Ishikawa (cell line): Measurements from ENCODE around the gene YY1AP1.

Source experiments
- CREB1 ChIP-seq: IDR thresholded peaks from 2 replicates; pipeline ENCODE4 v1.6.1; 2012; ENCODE audit warnings: low read depth
- EP300 ChIP-seq: IDR thresholded peaks from 2 replicates; pipeline ENCODE4 v1.6.1; 2012; ENCODE audit warnings: borderline replicate concordance
- FOXM1 ChIP-seq: IDR thresholded peaks from 2 replicates; pipeline ENCODE4 v1.6.1; 2012; ENCODE audit warnings: low read depth, borderline replicate concordance
- RAD21 ChIP-seq: IDR thresholded peaks from 2 replicates; pipeline ENCODE4 v1.6.1; 2012; ENCODE audit warnings: low read depth
- REST ChIP-seq: IDR thresholded peaks from 2 replicates; pipeline ENCODE4 v1.6.1; 2012; ENCODE audit warnings: low read depth, mild to moderate bottlenecking
- USF1 ChIP-seq: IDR thresholded peaks from 2 replicates; pipeline ENCODE4 v1.6.1; 2012

GRCh38 chr1:155623357-155623756 lies 65.2 kb downstream of the YY1AP1 start:
- TF ChIP-seq CREB1 (no peak), USF1 (no peak), RAD21 (no peak), REST (no peak), FOXM1 (no peak), EP300 (no peak)
